Stomach (tissue), 4 donors: Measurements from ENCODE around the gene THADA.

ENCODE experiments used
- EP300 ChIP-seq: sonication (generic); formaldehyde crosslinking; IDR thresholded peaks from one replicate; pipeline ENCODE4 v1.6.1; 2017; ENCODE audit warnings: antibody characterized with exemption
- POLR2AphosphoS5 ChIP-seq, 3 donors: sonication (generic); formaldehyde crosslinking; IDR thresholded peaks; one replicate each; pipeline ENCODE4 v1.6.1; 2016; ENCODE audit warnings: antibody characterized with exemption in 3 of 3

GRCh38 chr2:43474273-43474672 is 121.6 kb downstream of the THADA start:
- TF ChIP-seq EP300 (no peak), POLR2AphosphoS5 (IDR thresholded peaks at IDR 0.05) (no peak)
